CD4-positive, alpha-beta T cell treated with Interleukin-17A for 4 hours (primary cell): ENCODE measurements around the gene RNASEH2A.
"Not testable (repeated sequence)": the region's sequence is repeated elsewhere in the genome, so short reads cannot be mapped to it uniquely, and the experiment has no call there.

Experiments used
- DNase-seq: peaks from one replicate; pipeline ENCODE4 v3.0.0-alpha.2; 2020; ENCODE audit warnings: mixed read lengths

The RNASEH2A gene

GRCh38 chr19:12794196-12794941, 12.0 kb upstream of the RNASEH2A start:
- no peak for DNase-seq

GRCh38 chr19:12794971-12795381, 11.4 kb upstream of the RNASEH2A start:
- no peak for DNase-seq

- DNase-seq = peak; percentile 81
Observed at GRCh38 chr19:12796146-12797071, 10.0 kb upstream of the RNASEH2A start.

GRCh38 chr19:12797141-12797587, 9.2 kb upstream of the RNASEH2A start:
- DNase-seq = no peak

GRCh38 chr19:12797607-12798006, 8.8 kb upstream of the RNASEH2A start:
- not testable (repeated sequence) for DNase-seq

GRCh38 chr19:12799742-12800465, 6.5 kb upstream of the RNASEH2A start:
- DNase-seq = no peak

GRCh38 chr19:12800466-12800770, 6.0 kb upstream of the RNASEH2A start:
- DNase-seq = no peak

- DNase-seq = peak; percentile 37
Observed at GRCh38 chr19:12800923-12801465, 5.4 kb upstream of the RNASEH2A start.

- DNase-seq = peak; percentile 82
Observed at GRCh38 chr19:12801466-12802266, 4.7 kb upstream of the RNASEH2A start, which contains the start of the genes PRDX2 and THSD8. PRDX2 (minus strand) TSS chr19:12801800; CDS start chr19:12801261, 539 bp downstream. THSD8 (plus strand) TSS chr19:12802069; CDS start chr19:12802072, 3 bp downstream.

- no peak for DNase-seq
Observed at GRCh38 chr19:12802267-12803106, 3.9 kb upstream of the RNASEH2A start.

GRCh38 chr19:12804051-12804450, 2.3 kb upstream of the RNASEH2A start:
- DNase-seq = no peak

GRCh38 chr19:12815088-12815487, 8.7 kb downstream of the RNASEH2A start:
- no peak for DNase-seq

GRCh38 chr19:12817188-12817587, 10.8 kb downstream of the RNASEH2A start:
- DNase-seq = not testable (repeated sequence)

GRCh38 chr19:12817810-12818209, 11.4 kb downstream of the RNASEH2A start:
- not testable (repeated sequence) for DNase-seq

- DNase-seq = no peak
Observed at GRCh38 chr19:12821761-12822160, 15.4 kb downstream of the RNASEH2A start.

GRCh38 chr19:12825254-12826131, 19.1 kb downstream of the RNASEH2A start:
- peak; percentile 40 for DNase-seq

GRCh38 chr19:12828494-12828893, 22.1 kb downstream of the RNASEH2A start:
- no peak for DNase-seq

GRCh38 chr19:12833418-12833737, 27.0 kb downstream of the RNASEH2A start:
- DNase-seq = no peak

- DNase-seq = peak; percentile 55
Observed at GRCh38 chr19:12833738-12834565, 27.6 kb downstream of the RNASEH2A start.
